ENCODE results near the gene TNFRSF6B.
A peak's percentile ranks its signal among the peaks of the same experiment; 100 is the strongest.

The TNFRSF6B gene

GRCh38 chr20:63744158-63744557, 47.7 kb downstream of the TNFRSF6B start:
- Histone ChIP-seq H3K36me3 (replicated peaks in 1 of 2; ENCODE audit: control insufficient read depth in 2 of 2, insufficient read depth in 2 of 2, low read length in 2 of 2) (peaks cover 10 to 60% of the 10 kb centered on the region in 2 donors), H3K4ac (ENCODE audit: low read length) (no peak overlapping the region), H4K91ac (ENCODE audit: low read depth, low read length, poor library complexity) (no peak overlapping the region), H2BK12ac (ENCODE audit: low read length) (no peak overlapping the region), H3K14ac (ENCODE audit: low read length) (no peak overlapping the region), H2BK120ac (ENCODE audit: low read depth, low read length) (no peak overlapping the region), H2BK15ac (ENCODE audit: low read length) (no peak overlapping the region), H3K27me3 (ENCODE audit: control insufficient read depth in 3 of 3, insufficient read depth in 3 of 3, low read depth in 1 of 3, low read length in 3 of 3) (no peaks in the 10 kb centered on the region), H3K18ac (ENCODE audit: low read length) (no peak overlapping the region), H3K9me3 (replicated peaks in 1 of 2; ENCODE audit: control insufficient read depth in 2 of 2, insufficient read depth in 1 of 2, low read depth in 1 of 2, low read length in 2 of 2) (no peaks in the 10 kb centered on the region), H2AK5ac (ENCODE audit: low read depth, low read length) (no peak overlapping the region), H3K4me3 (ENCODE audit: low read length in 2 of 2) (no peak overlapping the region), H3K79me1 (ENCODE audit: low read depth, low read length) (peaks cover 17% of the 10 kb centered on the region), H2BK5ac (ENCODE audit: low read length) (no peak overlapping the region), H3K4me2 (ENCODE audit: insufficient read depth, low read length, poor library complexity, severe bottlenecking) (no peak overlapping the region), H3K4me1 (ENCODE audit: control insufficient read depth in 2 of 2, insufficient read depth in 1 of 2, low read depth in 1 of 2, low read length in 2 of 2) (peaks cover 6 to 7% of the 10 kb centered on the region in 2 donors), H3K23ac (ENCODE audit: low read depth, low read length, poor library complexity) (no peak overlapping the region), H4K8ac (ENCODE audit: low read depth, low read length) (no peak overlapping the region), H3K9ac (ENCODE audit: low read depth, low read length, poor library complexity) (no peak overlapping the region), H2AFZ (ENCODE audit: low read length) (no peak overlapping the region), H3K27ac (replicated peaks; ENCODE audit: low read length) (no peak overlapping the region)
- no peak for DNase-seq (ENCODE audit: low spot score)
- WGBS, 2 donors (ENCODE audit: extremely low coverage in 2 of 2, insufficient read length in 2 of 2, insufficient replicate concordance in 1 of 2): no CpG with 5 or more reads among the region's 4 CpGs

GRCh38 chr20:63744574-63745423, 48.3 kb downstream of the TNFRSF6B start:
- no CpG with 5 or more reads among the region's 25 CpGs for WGBS, 2 donors (ENCODE audit: extremely low coverage in 2 of 2, insufficient read length in 2 of 2, insufficient replicate concordance in 1 of 2)
- peak overlapping the region; percentile 85 for H3K23ac ChIP-seq (ENCODE audit: low read depth, low read length, poor library complexity)

GRCh38 chr20:63745424-63745805, 49.0 kb downstream of the TNFRSF6B start:
- H2AK5ac ChIP-seq (ENCODE audit: low read depth, low read length): peak overlapping the region; percentile 37
- WGBS, 2 donors (ENCODE audit: extremely low coverage in 2 of 2, insufficient read length in 2 of 2, insufficient replicate concordance in 1 of 2): no CpG with 5 or more reads among the region's 15 CpGs
- H2BK5ac ChIP-seq (ENCODE audit: low read length): no peak overlapping the region
- no peak overlapping the region for H2BK120ac ChIP-seq (ENCODE audit: low read depth, low read length)
- H3K79me1 ChIP-seq (ENCODE audit: low read depth, low read length): peaks cover 17% of the 10 kb centered on the region
- peak overlapping the region; percentile 38 for H3K14ac ChIP-seq (ENCODE audit: low read length)
- no peak overlapping the region for H3K27ac ChIP-seq (replicated peaks; ENCODE audit: low read length)
- no peak overlapping the region for H2BK12ac ChIP-seq (ENCODE audit: low read length)
- no peak overlapping the region for H2AFZ ChIP-seq (ENCODE audit: low read length)
- H3K18ac ChIP-seq (ENCODE audit: low read length): peak overlapping the region; percentile 64
- no peak for DNase-seq (ENCODE audit: low spot score)
- no peak overlapping the region for H3K4me3 ChIP-seq (ENCODE audit: low read length in 2 of 2)
- no peaks in the 10 kb centered on the region for H3K27me3 ChIP-seq (ENCODE audit: control insufficient read depth in 3 of 3, insufficient read depth in 3 of 3, low read depth in 1 of 3, low read length in 3 of 3)
- peak overlapping the region; percentile 77 for H3K9ac ChIP-seq (ENCODE audit: low read depth, low read length, poor library complexity)
- H3K4me2 ChIP-seq (ENCODE audit: insufficient read depth, low read length, poor library complexity, severe bottlenecking): no peak overlapping the region
- H4K8ac ChIP-seq (ENCODE audit: low read depth, low read length): no peak overlapping the region
- peak overlapping the region; percentile 85 for H3K23ac ChIP-seq (ENCODE audit: low read depth, low read length, poor library complexity)
- no peak overlapping the region for H2BK15ac ChIP-seq (ENCODE audit: low read length)
- peaks cover 6 to 7% of the 10 kb centered on the region in 2 donors for H3K4me1 ChIP-seq (ENCODE audit: control insufficient read depth in 2 of 2, insufficient read depth in 1 of 2, low read depth in 1 of 2, low read length in 2 of 2)
- H3K9me3 ChIP-seq (replicated peaks in 1 of 2; ENCODE audit: control insufficient read depth in 2 of 2, insufficient read depth in 1 of 2, low read depth in 1 of 2, low read length in 2 of 2): no peaks in the 10 kb centered on the region
- peaks cover 10 to 69% of the 10 kb centered on the region in 2 donors for H3K36me3 ChIP-seq (replicated peaks in 1 of 2; ENCODE audit: control insufficient read depth in 2 of 2, insufficient read depth in 2 of 2, low read length in 2 of 2)
- no peak overlapping the region for H4K91ac ChIP-seq (ENCODE audit: low read depth, low read length, poor library complexity)
- peak overlapping the region; percentile 11 for H3K4ac ChIP-seq (ENCODE audit: low read length)

More at GRCh38 chr20:63744574-63745423, 48.3 kb downstream of the TNFRSF6B start:
- Histone ChIP-seq H3K27me3 (ENCODE audit: control insufficient read depth in 3 of 3, insufficient read depth in 3 of 3, low read depth in 1 of 3, low read length in 3 of 3) (no peaks in the 10 kb centered on the region), H3K79me1 (ENCODE audit: low read depth, low read length) (peaks cover 17% of the 10 kb centered on the region), H2BK5ac (ENCODE audit: low read length) (no peak overlapping the region), H3K4ac (ENCODE audit: low read length) (no peak overlapping the region), H3K4me1 (ENCODE audit: control insufficient read depth in 2 of 2, insufficient read depth in 1 of 2, low read depth in 1 of 2, low read length in 2 of 2) (peaks cover 6 to 7% of the 10 kb centered on the region in 2 donors), H3K4me2 (ENCODE audit: insufficient read depth, low read length, poor library complexity, severe bottlenecking) (no peak overlapping the region), H4K91ac (ENCODE audit: low read depth, low read length, poor library complexity) (no peak overlapping the region), H3K36me3 (replicated peaks in 1 of 2; ENCODE audit: control insufficient read depth in 2 of 2, insufficient read depth in 2 of 2, low read length in 2 of 2) (peaks cover 10 to 63% of the 10 kb centered on the region in 2 donors), H2AFZ (ENCODE audit: low read length) (no peak overlapping the region), H4K8ac (ENCODE audit: low read depth, low read length) (no peak overlapping the region), H3K4me3 (ENCODE audit: low read length in 2 of 2) (no peak overlapping the region), H3K18ac (ENCODE audit: low read length) (no peak overlapping the region), H2BK12ac (ENCODE audit: low read length) (no peak overlapping the region), H3K27ac (replicated peaks; ENCODE audit: low read length) (no peak overlapping the region), H2BK120ac (ENCODE audit: low read depth, low read length) (no peak overlapping the region), H2BK15ac (ENCODE audit: low read length) (no peak overlapping the region), H2AK5ac (ENCODE audit: low read depth, low read length) (peak overlapping the region; percentile 37), H3K9me3 (replicated peaks in 1 of 2; ENCODE audit: control insufficient read depth in 2 of 2, insufficient read depth in 1 of 2, low read depth in 1 of 2, low read length in 2 of 2) (no peaks in the 10 kb centered on the region), H3K9ac (ENCODE audit: low read depth, low read length, poor library complexity) (no peak overlapping the region), H3K14ac (ENCODE audit: low read length) (peak overlapping the region; percentile 56)
- no peak for DNase-seq (ENCODE audit: low spot score)

GRCh38 chr20:63745961-63746731, 49.7 kb downstream of the TNFRSF6B start:
- no peak overlapping the region for H3K4ac ChIP-seq (ENCODE audit: low read length)
- H2AK5ac ChIP-seq (ENCODE audit: low read depth, low read length): peak overlapping the region; percentile 28
- no peaks in the 10 kb centered on the region for H3K9me3 ChIP-seq (replicated peaks in 1 of 2; ENCODE audit: control insufficient read depth in 2 of 2, insufficient read depth in 1 of 2, low read depth in 1 of 2, low read length in 2 of 2)
- WGBS, 2 donors (ENCODE audit: extremely low coverage in 2 of 2, insufficient read length in 2 of 2, insufficient replicate concordance in 1 of 2): no CpG with 5 or more reads among the region's 26 CpGs
- no peak overlapping the region for H3K27ac ChIP-seq (replicated peaks; ENCODE audit: low read length)
- no peak overlapping the region for H3K4me2 ChIP-seq (ENCODE audit: insufficient read depth, low read length, poor library complexity, severe bottlenecking)
- no peak overlapping the region for H2BK120ac ChIP-seq (ENCODE audit: low read depth, low read length)
- H3K23ac ChIP-seq (ENCODE audit: low read depth, low read length, poor library complexity): peak overlapping the region; percentile 85
- no peak overlapping the region for H3K14ac ChIP-seq (ENCODE audit: low read length)
- no peak overlapping the region for H2AFZ ChIP-seq (ENCODE audit: low read length)
- no peak for DNase-seq (ENCODE audit: low spot score)
- H3K9ac ChIP-seq (ENCODE audit: low read depth, low read length, poor library complexity): no peak overlapping the region
- no peak overlapping the region for H3K4me3 ChIP-seq (ENCODE audit: low read length in 2 of 2)
- peak overlapping the region; percentile 82 for H4K8ac ChIP-seq (ENCODE audit: low read depth, low read length)
- H3K4me1 ChIP-seq (ENCODE audit: control insufficient read depth in 2 of 2, insufficient read depth in 1 of 2, low read depth in 1 of 2, low read length in 2 of 2): peaks cover 9 to 12% of the 10 kb centered on the region in 2 donors
- no peak overlapping the region for H4K91ac ChIP-seq (ENCODE audit: low read depth, low read length, poor library complexity)
- peak overlapping the region; percentile 13 for H2BK5ac ChIP-seq (ENCODE audit: low read length)
- peaks cover 10 to 69% of the 10 kb centered on the region in 2 donors for H3K36me3 ChIP-seq (replicated peaks in 1 of 2; ENCODE audit: control insufficient read depth in 2 of 2, insufficient read depth in 2 of 2, low read length in 2 of 2)
- no peak overlapping the region for H2BK15ac ChIP-seq (ENCODE audit: low read length)
- H3K18ac ChIP-seq (ENCODE audit: low read length): no peak overlapping the region
- peak overlapping the region; percentile 22 for H2BK12ac ChIP-seq (ENCODE audit: low read length)
- H3K79me1 ChIP-seq (ENCODE audit: low read depth, low read length): peaks cover 13% of the 10 kb centered on the region
- no peaks in the 10 kb centered on the region for H3K27me3 ChIP-seq (ENCODE audit: control insufficient read depth in 3 of 3, insufficient read depth in 3 of 3, low read depth in 1 of 3, low read length in 3 of 3)
